HG03108 (cell line): Measurements from ENCODE around the gene ARHGAP24.
"Not testable (repeated sequence)": the region's sequence is repeated elsewhere in the genome, so short reads cannot be mapped to it uniquely, and the experiment has no call there.

Experiments used
- ATAC-seq: cut with Tn5 transposase; IDR thresholded peaks from one replicate; pipeline ENCODE4 v1.9.1; 2021; ENCODE audit warnings: moderate library complexity; ENCODE audit not compliant: unreplicated experiment

The ARHGAP24 gene

GRCh38 chr4:85884251-85884650 is 409.3 kb downstream of the ARHGAP24 start:
- ATAC-seq, result no peak

GRCh38 chr4:85886665-85887064 is 411.7 kb downstream of the ARHGAP24 start:
- no peak for ATAC-seq

GRCh38 chr4:85889314-85889713 is 414.4 kb downstream of the ARHGAP24 start:
- ATAC-seq, result no peak

DNA sequence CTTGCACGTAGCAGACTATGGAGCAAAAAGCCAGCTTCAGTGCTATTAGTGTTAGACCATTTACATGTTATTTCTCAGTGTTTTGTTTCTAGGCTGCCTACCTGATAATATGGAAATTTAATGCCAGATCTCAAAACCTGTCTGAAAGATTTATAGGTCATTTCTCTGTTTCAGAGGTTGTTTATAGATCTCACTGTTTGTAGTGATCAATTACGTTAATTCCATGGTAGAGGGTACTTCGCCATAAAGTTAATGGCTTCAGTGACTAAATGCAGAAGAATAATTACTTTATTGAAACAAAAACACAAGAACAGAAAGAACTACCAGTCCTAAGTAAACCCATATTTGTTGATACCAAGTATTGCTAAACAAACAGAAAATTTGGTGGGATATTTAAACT is 420.8 kb downstream of the ARHGAP24 start:
- no peak for ATAC-seq

DNA sequence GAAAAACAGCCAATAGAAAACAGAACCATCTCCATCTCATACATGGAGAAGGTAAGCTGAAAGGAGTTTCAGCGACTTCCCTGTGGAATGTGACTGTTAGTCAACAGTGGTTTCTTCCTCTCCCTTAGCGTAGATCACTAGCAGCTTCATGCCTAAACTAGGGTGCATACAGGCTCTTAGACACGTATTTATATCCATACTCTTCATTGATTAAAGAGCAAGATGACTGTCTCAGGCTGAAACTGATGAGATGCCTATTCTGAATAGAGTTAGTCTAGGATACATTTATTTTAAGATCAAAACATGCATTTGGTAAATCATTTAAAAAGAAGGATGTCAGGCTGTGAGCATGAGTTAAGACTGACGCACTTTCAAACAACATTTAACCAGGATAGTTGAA is 423.3 kb downstream of the ARHGAP24 start:
- ATAC-seq, result no peak

- no peak for ATAC-seq
These were observed 426.6 kb downstream of the ARHGAP24 start for GRCh38 chr4:85901500-85901899.

GRCh38 chr4:85902647-85903046 is 427.7 kb downstream of the ARHGAP24 start:
- ATAC-seq, result not testable (repeated sequence)

DNA sequence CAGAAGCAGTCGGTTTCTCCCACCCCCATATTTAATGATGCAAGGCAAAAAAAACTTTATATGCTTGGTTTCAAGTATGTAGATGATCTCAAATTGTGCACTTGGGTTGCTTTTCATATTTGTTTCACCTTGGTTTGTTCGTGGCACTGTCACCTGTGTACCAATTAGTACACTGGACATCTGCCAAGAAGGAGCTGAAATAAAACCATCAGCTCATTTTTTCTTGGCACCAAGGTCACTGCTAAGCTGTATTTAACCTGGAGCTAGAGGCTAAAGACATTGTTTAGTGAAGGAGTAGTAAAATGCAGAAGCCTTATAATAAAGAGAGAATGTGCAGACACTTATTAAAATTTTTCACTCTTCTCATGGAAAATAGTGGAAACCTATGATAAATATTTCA is 430.8 kb downstream of the ARHGAP24 start:
- ATAC-seq, result no peak

DNA sequence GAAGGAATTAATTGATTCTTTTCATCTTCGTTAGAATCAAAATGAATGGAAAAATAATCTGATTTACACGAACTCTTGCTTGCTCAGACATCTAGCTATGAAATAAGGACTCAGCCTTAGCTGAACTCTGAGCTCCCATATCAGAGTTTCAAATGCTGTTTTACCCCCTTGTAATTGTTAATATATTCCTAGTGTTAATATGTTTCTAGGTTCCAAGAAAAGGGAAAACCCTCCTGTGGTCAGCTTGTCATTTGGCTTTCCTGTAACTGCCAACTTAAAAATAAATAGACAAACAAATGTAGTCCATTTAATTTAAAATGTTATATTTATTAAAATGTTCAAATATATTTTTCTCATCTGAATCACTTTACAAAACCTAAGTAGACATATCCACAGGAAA is 432.1 kb downstream of the ARHGAP24 start:
- ATAC-seq, result no peak

- ATAC-seq, result no peak
These were observed 434.9 kb downstream of the ARHGAP24 start for GRCh38 chr4:85909851-85910250.

DNA sequence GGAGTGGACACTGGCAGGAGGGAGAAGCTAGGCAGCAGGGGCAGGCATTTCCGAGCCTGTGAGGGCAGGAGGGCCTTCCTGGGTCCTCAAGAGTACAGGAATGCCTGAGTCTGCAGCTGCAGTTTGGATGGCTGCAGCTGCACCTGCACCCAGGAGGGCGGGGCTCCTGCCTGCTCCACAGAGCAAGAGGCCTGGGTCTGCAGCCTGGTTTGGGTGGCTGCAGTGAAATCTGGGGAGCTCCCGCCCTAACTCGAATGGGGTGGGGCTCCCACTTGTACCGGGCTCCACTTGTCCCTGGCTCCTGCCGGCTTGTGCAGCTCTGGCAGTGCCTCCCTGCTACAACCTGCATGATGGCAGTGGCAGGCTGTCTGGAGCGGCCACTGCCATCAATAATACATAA is 436.0 kb downstream of the ARHGAP24 start:
- no peak for ATAC-seq

DNA sequence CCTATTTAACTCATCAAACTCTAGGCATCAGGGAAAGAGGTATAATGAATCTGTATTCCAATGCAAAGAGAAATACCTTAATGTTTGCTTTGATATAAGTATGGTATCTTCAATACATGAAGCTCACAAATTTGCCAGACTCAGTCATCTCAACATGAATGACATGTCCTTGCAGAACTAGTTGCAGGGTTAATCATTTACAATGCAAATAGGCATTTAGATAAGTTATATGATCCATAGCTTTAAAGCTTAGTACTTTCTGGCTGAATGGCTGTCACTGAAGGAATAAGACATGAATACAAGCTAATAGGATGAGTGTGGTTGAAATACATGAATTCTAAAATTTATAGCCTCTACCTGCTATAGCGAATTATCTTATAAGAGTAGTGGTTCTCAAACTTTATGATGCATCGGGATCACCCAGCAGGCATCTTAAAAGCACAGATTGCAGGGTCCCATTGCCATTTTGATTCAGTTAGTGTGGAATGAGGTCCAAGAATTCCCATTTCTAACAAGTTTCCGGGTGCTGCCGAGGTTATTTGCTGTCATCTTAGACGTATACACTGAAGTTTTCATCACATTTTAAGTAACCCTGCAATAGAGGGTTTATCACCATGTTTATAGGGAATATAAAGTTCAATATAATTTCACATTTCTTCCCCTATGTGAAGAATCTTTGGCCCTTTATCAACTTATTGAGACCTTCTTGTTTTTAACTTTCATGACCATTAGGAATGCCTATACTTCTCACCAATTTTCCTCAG is 439.2 kb downstream of the ARHGAP24 start:
- ATAC-seq, result no peak

DNA sequence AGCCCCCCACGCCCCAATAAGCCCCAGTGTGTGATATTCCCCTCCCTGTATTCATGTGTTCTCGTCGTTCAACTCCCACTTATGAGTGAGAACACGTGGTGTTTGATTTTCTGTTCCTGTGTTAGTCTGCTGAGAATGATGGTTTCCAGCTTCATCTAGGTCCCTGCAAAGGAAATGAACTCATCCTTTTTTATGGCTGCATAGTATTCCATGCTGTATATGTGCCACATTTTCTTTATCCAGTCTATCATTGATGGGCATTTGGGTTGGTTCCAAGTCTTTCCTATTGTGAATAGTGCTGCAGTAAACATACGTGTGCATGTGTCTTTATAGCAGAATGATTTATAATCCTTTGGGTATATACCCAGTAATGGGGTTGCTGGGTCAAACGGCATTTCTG is 440.6 kb downstream of the ARHGAP24 start:
- not testable (repeated sequence) for ATAC-seq

GRCh38 chr4:85919200-85919887 is 444.4 kb downstream of the ARHGAP24 start:
- no peak for ATAC-seq

DNA sequence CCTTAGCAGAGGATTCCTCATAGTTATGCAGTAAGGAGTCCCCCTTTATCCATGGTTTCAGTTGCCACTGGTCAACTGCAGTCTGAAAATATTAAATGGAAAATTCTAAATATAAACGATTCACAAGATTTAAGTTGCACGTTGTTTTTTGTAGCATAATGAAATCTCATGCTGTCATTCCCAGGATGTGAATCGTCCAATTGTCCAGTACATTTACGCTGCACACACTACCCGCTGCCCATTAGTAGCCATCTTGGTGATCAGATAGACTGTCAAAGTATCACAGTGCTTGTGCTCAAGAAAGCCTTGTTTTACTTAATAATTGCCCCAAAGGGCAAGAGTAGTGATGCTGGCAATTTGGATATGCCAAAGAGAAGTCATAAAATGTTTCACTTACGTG is 450.1 kb downstream of the ARHGAP24 start:
- no peak for ATAC-seq

DNA sequence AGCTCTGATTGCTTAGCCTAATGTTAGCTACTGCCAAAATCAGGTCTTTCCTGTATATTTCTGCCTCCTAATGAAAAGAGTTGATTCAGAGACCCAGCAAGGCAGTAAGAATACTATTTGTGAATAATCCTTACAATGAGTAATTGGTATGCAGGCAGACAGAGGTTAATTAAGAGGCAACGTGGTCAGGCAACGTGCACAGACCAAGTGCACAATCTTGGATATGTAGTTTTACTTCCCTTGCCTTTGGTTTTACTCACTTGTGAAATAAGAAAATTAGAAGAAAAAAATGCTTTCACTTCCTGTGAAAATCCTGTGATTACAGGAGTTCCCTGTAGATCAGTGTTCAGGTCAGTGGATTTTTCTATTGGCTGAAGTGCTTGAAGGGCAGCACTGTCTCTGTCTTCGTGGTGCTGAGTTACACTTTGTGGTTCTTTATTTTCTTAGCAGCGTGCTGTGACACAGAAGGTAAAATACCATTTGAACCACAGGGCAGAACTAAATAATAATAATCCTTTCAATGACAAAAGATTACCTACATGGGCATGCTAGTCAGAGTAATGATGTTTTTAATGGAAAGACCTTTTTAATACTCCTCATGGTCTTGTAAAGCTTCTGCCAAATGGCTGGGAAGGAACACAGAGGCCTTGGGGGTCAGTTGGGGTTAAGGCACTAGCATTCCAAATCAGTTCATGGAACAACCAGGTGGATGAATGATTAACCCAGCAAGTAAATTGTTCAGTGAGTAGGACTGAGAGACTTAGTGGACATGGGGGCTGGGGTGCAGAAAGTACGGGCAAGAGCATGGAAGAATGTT is 454.0 kb downstream of the ARHGAP24 start:
- ATAC-seq, result peak; percentile 57

DNA sequence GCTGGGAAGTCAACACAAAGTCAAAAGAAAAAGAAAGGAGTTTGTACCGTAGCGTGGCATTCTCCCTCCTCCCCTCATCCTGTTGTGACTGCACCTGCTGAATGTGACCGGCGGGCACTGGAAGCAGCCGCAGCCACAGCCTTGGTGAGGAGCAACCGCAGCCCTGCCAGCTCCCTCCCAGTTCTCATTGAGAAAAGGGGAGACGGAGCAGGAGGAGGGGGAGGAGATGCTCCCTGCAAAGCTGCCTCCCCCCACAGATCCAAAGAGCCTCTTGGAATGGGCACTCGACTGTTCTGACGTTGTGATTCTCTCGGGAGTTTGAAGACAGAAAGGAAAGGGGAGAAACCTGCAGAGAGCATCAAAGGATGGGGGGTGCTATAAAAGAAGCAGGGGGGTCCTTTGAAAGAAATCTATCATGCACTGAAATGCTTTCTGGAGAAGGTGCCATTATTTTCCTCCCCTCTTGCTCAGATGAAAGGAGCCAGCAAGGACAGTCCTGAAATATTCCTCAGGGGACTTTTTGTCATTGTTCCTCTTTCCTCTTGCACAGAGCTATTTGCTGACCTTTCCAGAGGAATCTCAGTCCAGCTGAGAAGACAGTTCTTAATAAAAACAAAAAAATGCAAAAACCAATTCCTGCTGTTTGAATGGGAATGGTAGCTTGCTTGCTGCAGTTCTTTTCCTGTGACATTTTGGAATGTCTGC is 455.2 kb downstream of the ARHGAP24 start:
- ATAC-seq, result no peak

- no peak for ATAC-seq
These were observed 457.7 kb downstream of the ARHGAP24 start for GRCh38 chr4:85932500-85933290.

- no peak for ATAC-seq
These were observed 458.3 kb downstream of the ARHGAP24 start for GRCh38 chr4:85933291-85933640.

- no peak for ATAC-seq
These were observed 462.6 kb downstream of the ARHGAP24 start for GRCh38 chr4:85937507-85937906.
